ENCODE data around the gene DEPP1.

The DEPP1 gene

GRCh38 chr10:44983066-44983894 lies 4.7 kb upstream of the DEPP1 start:
- TF ChIP-seq CTCF (IDR thresholded peaks at IDR 0.05; ENCODE audit: insufficient read depth, low read depth, low read length, missing control alignments) = no peak
- no peak for DNase-seq (ENCODE audit: low read depth)
- no peak overlapping the region for H3K4me3 ChIP-seq (ENCODE audit: low read length)

DNA sequence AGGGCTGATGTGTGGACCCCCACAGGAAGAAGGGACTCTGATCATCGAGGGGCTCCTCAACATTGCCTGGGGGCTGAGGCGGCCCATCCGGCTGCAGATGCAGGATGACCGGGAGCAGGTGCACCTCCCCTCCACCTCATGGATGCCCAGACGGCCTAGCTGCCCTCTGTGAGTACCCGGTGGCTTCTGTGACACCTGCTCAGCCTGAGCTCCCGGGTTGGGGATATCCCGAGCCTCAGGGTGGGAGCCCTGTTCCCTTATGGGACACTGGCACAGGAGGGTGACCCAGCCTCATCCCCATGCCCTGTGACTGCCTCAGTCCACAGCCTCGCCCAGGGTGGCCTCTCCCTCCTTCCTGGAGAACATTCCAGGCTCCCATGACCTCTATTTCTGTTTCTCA lies 3.9 kb upstream of the DEPP1 start:
- TF ChIP-seq CTCF (IDR thresholded peaks at IDR 0.05; ENCODE audit: insufficient read depth, low read depth, low read length, missing control alignments) = no peak
- H3K4me3 ChIP-seq (ENCODE audit: low read length) = no peak overlapping the region
- DNase-seq (ENCODE audit: low read depth) = no peak

DNA sequence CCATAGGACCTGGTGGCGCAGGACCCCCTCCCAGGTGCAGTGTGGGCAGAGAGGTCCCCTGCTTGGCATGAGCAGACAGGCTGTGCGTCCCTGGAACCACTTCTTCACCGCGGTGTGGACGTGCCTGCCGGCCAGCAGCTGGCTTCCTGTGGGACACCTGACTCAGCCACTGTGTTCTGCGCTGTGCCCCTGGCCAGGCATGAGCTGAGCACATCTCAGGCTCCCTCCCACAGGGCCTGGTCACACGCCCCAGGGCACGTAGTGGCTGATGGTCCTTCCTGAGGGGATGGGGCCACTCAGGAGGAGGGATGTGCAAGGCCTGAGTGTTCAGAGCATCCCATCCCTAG lies 3.5 kb upstream of the DEPP1 start:
- peak; percentile 25 for DNase-seq (ENCODE audit: low read depth)
- H3K4me3 ChIP-seq (ENCODE audit: low read length) = no peak overlapping the region
- no peak for TF ChIP-seq CTCF (IDR thresholded peaks at IDR 0.05; ENCODE audit: insufficient read depth, low read depth, low read length, missing control alignments)

DNA sequence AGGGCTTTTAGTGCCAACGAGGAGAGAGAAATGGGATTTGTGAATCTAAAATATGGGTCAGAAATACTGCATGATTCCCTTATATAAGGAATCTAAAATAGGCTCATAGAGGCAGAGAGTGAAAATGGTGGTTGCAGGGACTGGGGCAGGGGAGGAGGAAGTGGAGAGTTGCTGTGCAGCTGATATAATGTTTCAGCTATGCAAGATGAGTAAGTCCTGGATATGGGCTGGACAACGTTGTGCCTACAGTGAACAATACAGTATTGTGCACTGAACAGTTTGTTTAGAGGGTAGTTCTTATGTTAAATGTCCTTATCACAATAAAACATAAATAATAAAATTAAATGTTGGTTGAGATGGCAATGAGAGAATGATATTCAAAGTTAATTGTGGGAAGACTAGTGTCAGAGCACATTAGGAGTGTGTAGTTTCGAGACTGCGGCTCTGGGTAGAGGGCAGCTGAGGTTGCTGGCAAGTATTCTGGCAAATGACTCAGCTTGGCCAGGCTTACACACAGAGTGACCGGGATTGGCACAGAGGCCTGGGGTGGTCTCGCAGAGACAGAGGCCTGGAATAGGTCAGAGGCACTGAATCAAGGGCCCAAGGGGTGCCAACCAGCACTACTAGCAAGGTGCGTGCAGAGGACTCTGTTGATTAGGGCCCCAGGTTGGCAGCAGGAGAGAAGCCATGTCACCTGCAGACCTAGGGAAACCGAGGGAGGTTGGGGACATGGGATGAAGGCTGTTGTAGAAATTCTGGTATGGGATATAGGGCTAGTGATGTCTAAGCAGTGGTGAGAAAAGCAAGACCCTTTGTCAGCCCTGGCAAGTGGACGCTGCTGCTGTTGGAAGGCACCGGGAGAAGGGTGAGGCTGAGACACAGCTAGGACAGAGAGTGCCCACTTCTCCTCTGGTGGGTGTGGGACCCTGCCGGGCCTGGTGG lies 2.8 kb upstream of the DEPP1 start:
- peak; percentile 89 for DNase-seq (ENCODE audit: low read depth)
- no peak for TF ChIP-seq CTCF (IDR thresholded peaks at IDR 0.05; ENCODE audit: insufficient read depth, low read depth, low read length, missing control alignments)
- H3K4me3 ChIP-seq (ENCODE audit: low read length) = no peak overlapping the region

GRCh38 chr10:44980309-44981171 lies 1.9 kb upstream of the DEPP1 start:
- H3K4me3 ChIP-seq (ENCODE audit: low read length) = no peak overlapping the region
- no peak for TF ChIP-seq CTCF (IDR thresholded peaks at IDR 0.05; ENCODE audit: insufficient read depth, low read depth, low read length, missing control alignments)
- DNase-seq (ENCODE audit: low read depth) = peak; percentile 59
